HUDEP-2 (cell line): ENCODE measurements around the gene BTBD2.

Experiments used
- DNase-seq, 76 experiments: peaks; one replicate each; lab custom pipeline; 2025; ENCODE audit not compliant: unreplicated experiment in 76 of 76; lab: John Stamatoyannopoulos, UW

The BTBD2 gene

GRCh38 chr19:1987197-1988187 lies 28.0 kb downstream of the BTBD2 start:
- no peak for DNase-seq

GRCh38 chr19:1986357-1987162 lies 29.0 kb downstream of the BTBD2 start:
- DNase-seq: no peak

GRCh38 chr19:1985588-1986356 lies 29.7 kb downstream of the BTBD2 start:
- DNase-seq: no peak

GRCh38 chr19:1984357-1984756 lies 31.2 kb downstream of the BTBD2 start:
- DNase-seq: no peak

- no peak for DNase-seq
Observed at GRCh38 chr19:1981253-1981652, 34.3 kb downstream of the BTBD2 start.

GRCh38 chr19:1980809-1981181 lies 34.7 kb downstream of the BTBD2 start:
- no peak for DNase-seq

GRCh38 chr19:1980091-1980808 lies 35.3 kb downstream of the BTBD2 start:
- DNase-seq: no peak

GRCh38 chr19:1979642-1980041 lies 35.9 kb downstream of the BTBD2 start:
- no peak for DNase-seq

GRCh38 chr19:1979017-1979416 lies 36.5 kb downstream of the BTBD2 start:
- DNase-seq: no peak

GRCh38 chr19:1978346-1978894 lies 37.1 kb downstream of the BTBD2 start:
- no peak for DNase-seq

GRCh38 chr19:1977120-1977519 lies 38.4 kb downstream of the BTBD2 start:
- DNase-seq: no peak

GRCh38 chr19:1975162-1975480 lies 40.4 kb downstream of the BTBD2 start:
- no peak for DNase-seq

GRCh38 chr19:1974381-1975161 lies 40.9 kb downstream of the BTBD2 start:
- no peak for DNase-seq

GRCh38 chr19:1970806-1971502 lies 44.6 kb downstream of the BTBD2 start:
- no peak for DNase-seq

GRCh38 chr19:1970003-1970805 lies 45.3 kb downstream of the BTBD2 start:
- DNase-seq: no peak

- no peak for DNase-seq
Observed at GRCh38 chr19:1969176-1970002, 46.1 kb downstream of the BTBD2 start.
